SK-N-SH treated with all-trans-retinoic acid at 6 μM for 48 hours (cell line): ENCODE results near the gene GLYATL2.

ENCODE experiments used
- ATAC-seq: fragments of 200-7000 bp; cut with Tn5 transposase; 3 replicates; pipeline ENCODE4 v1.9.1; 2020; ENCODE audit warnings: mild to moderate bottlenecking, moderate library complexity
- ARNTL ChIP-seq: fragments of 450-650 bp; formaldehyde crosslinking; IDR thresholded peaks from 2 replicates; pipeline ENCODE4 v1.5.0; 2020; ENCODE audit warnings: low read depth, mild to moderate bottlenecking, moderate library complexity, borderline replicate concordance
- BACH2 ChIP-seq: fragments of 250-450 bp; sonication (Bioruptor Pico); IDR thresholded peaks from 2 replicates; pipeline ENCODE4 v1.9.0; 2021; ENCODE audit warnings: mild to moderate bottlenecking, borderline replicate concordance
- CREB5 ChIP-seq: fragments of 250-450 bp; sonication (Bioruptor Pico); IDR thresholded peaks from 2 replicates; pipeline ENCODE4 v1.5.1; 2020; ENCODE audit warnings: low read depth, mild to moderate bottlenecking, moderate library complexity
- CSDC2 ChIP-seq: fragments of 250-450 bp; sonication (Bioruptor Pico); IDR thresholded peaks from 2 replicates; pipeline ENCODE4 v1.5.0; 2020; ENCODE audit warnings: mild to moderate bottlenecking, moderate library complexity
- ESRRG ChIP-seq: fragments of 250-450 bp; sonication (Bioruptor Pico); IDR thresholded peaks from 2 replicates; pipeline ENCODE4 v1.6.1; 2021; ENCODE audit warnings: mild to moderate bottlenecking
- GLIS3 ChIP-seq: fragments of 250-450 bp; sonication (Bioruptor Pico); IDR thresholded peaks from 2 replicates; pipeline ENCODE4 v1.5.0; 2020; ENCODE audit warnings: mild to moderate bottlenecking, moderate library complexity
- ISL1 ChIP-seq: fragments of 250-450 bp; sonication (Bioruptor Pico); IDR thresholded peaks from 2 replicates; pipeline ENCODE4 v2.1.2; 2022; ENCODE audit warnings: mild to moderate bottlenecking, moderate library complexity
- OSR1 ChIP-seq: fragments of 250-450 bp; sonication (Bioruptor Pico); IDR thresholded peaks from 2 replicates; pipeline ENCODE4 v1.8.0; 2022; ENCODE audit warnings: moderate library complexity, mild to moderate bottlenecking, inconsistent platforms
- PATZ1 ChIP-seq: fragments of 250-450 bp; sonication (Bioruptor Pico); IDR thresholded peaks from 2 replicates; pipeline ENCODE4 v1.8.0; 2020; ENCODE audit warnings: mild to moderate bottlenecking, moderate library complexity, borderline replicate concordance
- POU6F1 ChIP-seq: fragments of 250-450 bp; sonication (Bioruptor Pico); IDR thresholded peaks from 2 replicates; pipeline ENCODE4 v1.8.0; 2021; ENCODE audit warnings: low read depth, mild to moderate bottlenecking, moderate library complexity, borderline replicate concordance
- SNAI2 ChIP-seq: fragments of 250-450 bp; sonication (Bioruptor Pico); IDR thresholded peaks from 2 replicates; pipeline ENCODE4 v1.5.0; 2020; ENCODE audit warnings: mild to moderate bottlenecking, moderate library complexity
- TCF4 ChIP-seq: fragments of 250-450 bp; sonication (Bioruptor Pico); IDR thresholded peaks from 2 replicates; pipeline ENCODE4 v1.8.0; 2021; ENCODE audit warnings: mild to moderate bottlenecking, moderate library complexity, borderline replicate concordance
- TSHZ2 ChIP-seq: fragments of 250-450 bp; sonication (Bioruptor Pico); IDR thresholded peaks from 2 replicates; pipeline ENCODE4 v1.5.0; 2020; ENCODE audit warnings: mild to moderate bottlenecking, moderate library complexity
- ZC3H10 ChIP-seq: fragments of 250-450 bp; sonication (Bioruptor Pico); IDR thresholded peaks from 2 replicates; pipeline ENCODE4 v1.5.1; 2021; ENCODE audit warnings: mild to moderate bottlenecking, moderate library complexity
- ZFP3 ChIP-seq: fragments of 250-450 bp; sonication (Bioruptor Pico); IDR thresholded peaks from 2 replicates; pipeline ENCODE4 v1.5.0; 2020; ENCODE audit warnings: mild to moderate bottlenecking, moderate library complexity
- ZFP30 ChIP-seq: fragments of 450-650 bp; formaldehyde crosslinking; IDR thresholded peaks from 2 replicates; pipeline ENCODE4 v1.5.0; 2022; ENCODE audit warnings: mild to moderate bottlenecking, moderate library complexity
- ZNF565 ChIP-seq: fragments of 450-650 bp; formaldehyde crosslinking; conservative IDR thresholded peaks from 2 replicates; pipeline ENCODE4 v1.5.0; 2020; ENCODE audit warnings: low read depth, mild to moderate bottlenecking, moderate library complexity
- ZNF70 ChIP-seq: fragments of 450-650 bp; formaldehyde crosslinking; IDR thresholded peaks from 2 replicates; pipeline ENCODE4 v1.5.0; 2020; ENCODE audit warnings: mild to moderate bottlenecking, moderate library complexity
- ZNF8 ChIP-seq: fragments of 450-650 bp; formaldehyde crosslinking; IDR thresholded peaks from 2 replicates; pipeline ENCODE4 v1.5.0; 2020; ENCODE audit warnings: mild to moderate bottlenecking, moderate library complexity

GLYATL2 gene

GRCh38 chr11:58866788-58867187, 22.3 kb upstream of the GLYATL2 start:
- TF ChIP-seq CSDC2 (no peak), ESRRG (CRISPR knock-in tag) (no peak), ZFP30 (CRISPR knock-in tag) (no peak), SNAI2 (CRISPR knock-in tag) (no peak), ZNF565 (CRISPR knock-in tag) (no peak), POU6F1 (CRISPR knock-in tag) (no peak), ZFP3 (CRISPR knock-in tag) (no peak), GLIS3 (CRISPR knock-in tag) (no peak), ISL1 (CRISPR knock-in tag) (no peak), ZNF70 (CRISPR knock-in tag) (no peak), TSHZ2 (CRISPR knock-in tag) (no peak), PATZ1 (CRISPR knock-in tag) (no peak), OSR1 (CRISPR knock-in tag) (no peak)
- no peak for ATAC-seq

GRCh38 chr11:58864335-58864734, 19.8 kb upstream of the GLYATL2 start:
- TF ChIP-seq CREB5, result no peak
- ATAC-seq, result no peak

- TF ChIP-seq ZC3H10 (CRISPR knock-in tag) (no peak), CREB5 (no peak), ARNTL (no peak), TCF4 (CRISPR knock-in tag) (no peak), OSR1 (CRISPR knock-in tag) (no peak), ZNF8 (CRISPR knock-in tag) (no peak)
- TF ChIP-seq, all 23 proteins: peak for 0
- no peak for ATAC-seq
These were observed 19.2 kb upstream of the GLYATL2 start for GRCh38 chr11:58863697-58864096.

- TF ChIP-seq ZC3H10 (CRISPR knock-in tag), result no peak
- no peak for TF ChIP-seq SNAI2 (CRISPR knock-in tag)
- TF ChIP-seq GLIS3 (CRISPR knock-in tag), result no peak
- no peak for TF ChIP-seq ZFP30 (CRISPR knock-in tag)
- no peak for TF ChIP-seq CREB5
- TF ChIP-seq TSHZ2 (CRISPR knock-in tag), result no peak
- TF ChIP-seq ZFP3 (CRISPR knock-in tag), result no peak
- TF ChIP-seq ZNF70 (CRISPR knock-in tag), result no peak
- no peak for TF ChIP-seq CSDC2
- no peak for TF ChIP-seq ZNF565 (CRISPR knock-in tag)
- no peak for TF ChIP-seq BACH2 (CRISPR knock-in tag)
- no peak for TF ChIP-seq ARNTL
- TF ChIP-seq ESRRG (CRISPR knock-in tag), result no peak
- no peak for TF ChIP-seq PATZ1 (CRISPR knock-in tag)
- no peak for TF ChIP-seq ISL1 (CRISPR knock-in tag)
- TF ChIP-seq TCF4 (CRISPR knock-in tag), result no peak
These were observed 17.0 kb upstream of the GLYATL2 start for GRCh38 chr11:58861533-58861932.

More at GRCh38 chr11:58861533-58861932, 17.0 kb upstream of the GLYATL2 start:
- ATAC-seq, result no peak
